ENCODE data around the gene SMAD6.
A peak's percentile ranks its signal among the peaks of the same experiment; 100 is the strongest.
"Not testable (repeated sequence)": the region's sequence is repeated elsewhere in the genome, so short reads cannot be mapped to it uniquely, and the experiment has no call there.

The SMAD6 gene

DNA sequence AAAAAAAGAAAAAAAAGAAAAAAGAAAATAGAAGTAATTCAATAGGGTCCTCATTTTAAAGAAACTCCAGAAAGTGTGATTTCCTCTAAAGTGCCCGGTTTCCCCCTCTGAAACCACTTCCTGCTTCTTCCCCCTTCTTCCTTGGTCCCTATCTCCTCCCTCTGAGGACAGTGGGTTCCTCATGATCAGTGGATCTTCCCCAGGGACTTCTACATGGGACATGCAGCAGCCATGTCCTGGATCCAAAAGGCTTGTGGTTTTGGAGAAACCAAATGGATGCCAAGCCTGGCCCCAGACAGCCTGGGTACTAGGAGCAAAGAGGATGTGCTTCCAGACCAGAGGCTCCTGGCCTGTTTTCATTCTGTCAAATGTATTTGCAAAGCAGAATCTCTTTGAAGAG, 26.6 kb upstream of the SMAD6 start:
- DNase-seq (ENCODE audit: low read depth in 2 of 2) = no peak

DNA sequence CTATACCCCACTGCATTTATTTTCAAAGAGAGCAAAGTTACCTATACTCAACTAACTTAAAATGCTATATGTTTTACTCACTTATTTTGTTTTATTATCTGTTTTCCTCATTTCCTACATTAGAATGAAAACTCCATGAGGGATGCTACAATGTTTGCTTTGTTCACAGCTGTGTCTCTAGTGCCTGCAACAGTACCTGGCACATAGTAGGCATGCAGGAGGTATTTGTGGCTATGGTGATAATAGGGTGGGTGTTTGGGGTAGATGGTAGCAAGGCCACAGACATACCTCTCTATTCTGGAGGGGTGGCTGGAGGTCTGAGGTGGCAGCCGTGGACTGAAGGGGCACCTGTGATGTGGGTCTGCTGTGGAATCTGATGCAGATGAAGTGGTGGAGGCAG, 24.7 kb upstream of the SMAD6 start:
- no peak for DNase-seq (ENCODE audit: low read depth in 2 of 2)

DNA sequence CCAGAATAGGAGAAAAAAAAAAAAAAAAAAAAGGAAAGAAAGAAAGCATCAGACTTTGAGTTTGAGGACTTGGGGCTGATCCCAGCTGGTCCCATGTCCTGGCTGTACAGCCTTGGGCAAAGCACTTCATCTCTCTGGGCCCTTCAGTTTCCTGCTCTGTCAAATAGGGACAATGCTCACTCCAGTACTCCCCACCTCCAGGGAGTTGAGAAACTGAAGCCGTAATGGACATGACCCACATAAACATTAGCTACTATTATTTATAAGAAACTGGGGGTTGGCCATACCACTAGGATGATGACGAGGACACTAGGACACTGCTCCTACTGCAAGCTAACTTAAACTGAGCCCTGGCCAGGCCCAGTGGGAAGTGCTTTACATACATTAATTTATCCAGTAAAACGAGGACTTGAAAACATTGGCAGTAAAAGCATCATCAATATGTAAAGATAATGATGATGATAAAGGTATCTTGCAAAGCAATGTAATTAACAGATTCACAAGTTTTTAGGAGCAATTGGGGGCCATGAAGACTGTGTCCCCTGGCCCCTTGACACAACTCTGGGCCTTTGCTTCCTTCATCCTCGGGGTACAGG, 22.9 kb upstream of the SMAD6 start:
- DNase-seq (ENCODE audit: low read depth in 2 of 2) = no peak

DNA sequence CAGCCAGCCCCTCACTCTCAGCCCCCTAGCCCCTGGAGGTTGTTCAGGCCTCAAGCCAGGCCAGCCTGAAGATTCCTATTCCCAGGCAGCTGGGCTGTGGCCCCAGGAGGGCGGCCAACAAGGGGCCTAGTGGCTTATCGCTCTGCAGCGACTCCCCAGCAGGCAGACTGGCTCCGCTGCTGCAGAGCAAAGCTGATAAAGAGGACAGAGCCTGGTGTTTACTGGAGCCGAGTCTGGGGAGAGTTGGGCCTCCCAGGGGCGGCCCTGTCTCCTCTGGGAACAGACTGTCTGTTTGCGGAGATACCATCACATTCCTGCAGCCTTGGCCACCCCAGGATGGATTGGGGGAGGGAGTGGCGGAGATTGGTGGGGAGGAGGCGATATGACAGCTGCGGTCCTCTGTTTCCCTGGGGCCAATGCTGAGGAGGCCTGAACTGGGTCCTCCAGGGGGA, 22.4 kb upstream of the SMAD6 start:
- no peak for DNase-seq (ENCODE audit: low read depth in 2 of 2)

DNA sequence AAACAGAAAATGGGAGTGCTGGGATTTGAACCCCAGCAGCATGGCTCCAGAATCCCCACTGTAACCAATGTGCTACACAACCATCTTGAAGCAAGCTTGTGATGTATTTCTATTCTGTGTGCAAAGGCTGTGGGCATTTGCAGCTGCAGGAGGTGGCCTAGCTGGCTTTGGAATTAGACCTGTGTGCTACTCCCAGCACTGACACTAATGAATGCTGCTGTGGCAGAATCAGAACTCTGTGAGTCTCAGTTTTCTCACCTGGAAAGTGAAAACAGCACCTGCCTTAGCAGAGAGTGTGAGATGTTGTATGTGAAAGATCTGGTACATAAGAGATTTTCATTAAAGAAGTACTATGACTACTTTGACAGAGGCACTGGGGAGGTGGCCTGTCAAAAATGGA, 21.5 kb upstream of the SMAD6 start:
- DNase-seq (ENCODE audit: low read depth in 2 of 2) = no peak

DNA sequence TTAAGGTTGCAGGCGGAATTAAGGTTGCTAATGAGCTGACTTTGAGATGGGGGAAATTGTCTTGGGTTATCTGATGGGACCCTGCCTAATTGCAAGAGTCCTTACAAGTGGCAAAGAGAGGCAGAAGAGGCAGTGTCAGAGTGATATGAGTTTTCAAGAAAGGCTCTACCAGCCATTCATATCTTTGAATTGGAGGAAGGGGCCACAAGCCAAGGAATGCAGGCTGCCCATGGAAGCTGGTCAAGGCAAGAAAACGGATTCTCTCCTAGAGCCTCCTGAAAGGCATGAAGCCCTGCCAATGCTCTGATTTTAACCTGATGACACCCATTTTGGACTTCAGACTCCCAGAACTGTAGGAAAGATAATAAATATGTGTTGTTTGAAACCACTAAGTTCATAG, 20.6 kb upstream of the SMAD6 start:
- DNase-seq (ENCODE audit: low read depth in 2 of 2) = no peak

DNA sequence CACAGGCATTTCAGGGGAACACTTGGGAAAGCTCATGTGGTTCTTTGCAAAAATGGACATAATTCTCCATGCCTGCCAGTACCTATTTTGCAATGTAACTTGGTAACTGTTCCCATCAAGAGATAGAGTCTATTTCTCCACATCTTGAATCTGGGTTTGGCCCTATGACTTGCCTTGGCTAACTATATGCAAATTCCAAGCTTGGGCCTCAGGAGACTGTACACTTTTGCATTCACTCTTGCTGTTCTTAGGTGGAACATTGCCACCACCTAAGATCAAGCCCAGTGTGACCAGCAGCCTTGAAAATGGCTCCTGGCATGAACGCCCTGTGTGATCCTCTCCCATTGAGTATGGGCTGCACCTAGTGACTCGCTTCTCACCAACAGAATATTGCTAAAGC, 19.8 kb upstream of the SMAD6 start:
- no peak for DNase-seq (ENCODE audit: low read depth in 2 of 2)

DNA sequence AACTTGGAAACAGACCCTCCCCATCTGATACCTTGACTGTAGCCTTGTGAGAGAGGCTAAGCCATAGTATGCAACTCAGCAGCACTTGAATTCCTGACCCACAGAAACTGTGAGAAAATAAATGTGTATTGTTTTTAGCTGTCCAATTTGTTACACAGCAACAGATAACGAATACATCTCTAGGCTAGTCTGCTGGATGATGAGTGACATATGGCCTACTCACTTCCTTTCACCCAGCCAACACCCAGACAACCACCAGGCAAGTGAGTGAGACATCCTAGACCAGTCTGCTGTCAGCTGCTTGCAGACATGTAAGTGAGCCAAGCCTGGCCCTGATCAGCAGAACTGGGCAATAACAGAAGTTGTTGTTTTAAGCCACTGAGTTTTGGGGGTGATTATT, 19.2 kb upstream of the SMAD6 start:
- no peak for DNase-seq (ENCODE audit: low read depth in 2 of 2)

DNA sequence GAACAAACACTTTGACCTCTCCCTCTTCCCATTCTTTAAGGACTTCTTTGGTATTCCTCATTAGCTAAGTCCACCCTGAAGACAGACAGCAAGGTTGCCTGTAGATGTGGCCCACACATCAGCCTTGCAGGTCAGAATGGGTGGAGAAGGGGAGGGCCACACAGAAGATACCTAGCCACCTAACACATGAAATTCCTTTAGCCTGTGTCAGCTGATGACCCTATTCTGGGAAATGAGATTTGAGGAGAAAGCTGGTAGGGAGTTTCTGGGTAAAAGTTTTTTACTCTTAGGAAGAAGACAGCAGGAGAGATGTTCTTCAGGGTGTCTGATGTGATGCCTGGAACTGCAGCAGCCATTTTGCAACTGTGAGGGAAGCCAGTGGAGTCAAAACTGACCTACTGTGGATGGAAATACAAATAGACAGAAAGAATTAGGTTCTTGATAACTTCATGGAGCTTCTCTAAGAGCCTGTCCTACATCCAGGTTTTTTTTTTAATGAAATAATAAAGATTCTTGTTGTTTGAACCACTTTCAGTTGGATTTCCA, 17.8 kb upstream of the SMAD6 start:
- no peak for DNase-seq (ENCODE audit: low read depth in 2 of 2)

DNA sequence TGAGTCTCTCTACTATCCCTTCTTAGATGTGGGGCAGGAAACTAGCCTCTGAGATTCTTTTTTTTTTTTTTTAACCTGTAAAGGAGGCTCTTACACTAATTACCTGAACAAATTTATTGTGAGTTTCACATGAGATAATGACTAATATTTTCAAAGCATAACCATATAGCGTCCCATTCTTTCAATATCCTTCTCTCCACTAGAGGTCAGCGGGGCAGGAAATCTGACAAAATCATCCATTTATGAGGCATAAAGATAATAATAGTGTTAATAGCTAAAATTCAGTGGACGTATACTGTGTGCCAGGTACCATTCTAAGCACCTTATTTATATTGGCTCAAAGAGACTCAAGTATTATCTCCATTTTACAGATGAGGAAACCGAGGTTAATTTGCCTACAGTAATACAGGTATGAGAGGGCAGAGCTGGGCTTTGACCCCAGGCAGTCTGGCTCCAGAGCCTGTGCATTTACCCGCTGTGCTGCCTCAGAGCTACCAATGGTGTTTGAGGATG, 16.3 kb upstream of the SMAD6 start:
- DNase-seq (ENCODE audit: low read depth in 2 of 2) = no peak

DNA sequence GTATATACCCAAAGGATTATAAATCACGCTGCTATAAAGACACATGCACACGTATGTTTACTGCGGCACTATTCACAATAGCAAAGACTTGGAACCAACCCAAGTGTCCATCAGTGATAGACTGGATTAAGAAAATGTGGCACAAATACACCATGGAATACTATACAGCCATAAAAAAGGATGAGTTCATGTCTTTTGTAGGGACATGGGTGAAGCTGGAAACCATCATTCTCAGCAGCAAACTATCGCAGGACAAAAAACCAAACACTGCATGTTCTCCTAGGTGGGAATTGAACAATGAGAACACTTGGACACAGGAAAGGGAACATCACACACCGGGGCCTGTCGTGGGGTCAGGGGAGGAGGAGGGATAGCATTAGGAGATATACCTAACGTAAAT, 11.1 kb upstream of the SMAD6 start:
- not testable (repeated sequence) for DNase-seq (ENCODE audit: low read depth in 2 of 2)

DNA sequence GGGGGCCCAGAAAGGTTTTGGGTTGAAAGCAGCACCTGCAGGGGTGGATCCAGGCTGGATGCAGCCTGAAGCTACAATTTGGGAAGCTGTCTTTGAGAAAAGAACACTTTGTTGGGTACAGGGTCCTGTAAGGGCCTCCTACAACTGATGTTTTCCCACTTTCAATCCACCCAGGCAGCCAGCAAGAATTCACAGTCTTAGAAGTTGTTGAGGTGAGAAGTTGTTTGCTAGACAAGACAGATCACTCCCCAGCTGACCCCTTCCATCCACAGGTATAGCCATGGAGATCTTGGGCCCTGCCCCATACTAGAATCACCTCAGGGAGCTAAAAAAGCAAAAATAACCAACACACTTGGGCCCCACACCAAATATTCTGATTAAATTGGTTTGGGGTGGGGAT, 10.3 kb upstream of the SMAD6 start:
- no peak for DNase-seq (ENCODE audit: low read depth in 2 of 2)

DNA sequence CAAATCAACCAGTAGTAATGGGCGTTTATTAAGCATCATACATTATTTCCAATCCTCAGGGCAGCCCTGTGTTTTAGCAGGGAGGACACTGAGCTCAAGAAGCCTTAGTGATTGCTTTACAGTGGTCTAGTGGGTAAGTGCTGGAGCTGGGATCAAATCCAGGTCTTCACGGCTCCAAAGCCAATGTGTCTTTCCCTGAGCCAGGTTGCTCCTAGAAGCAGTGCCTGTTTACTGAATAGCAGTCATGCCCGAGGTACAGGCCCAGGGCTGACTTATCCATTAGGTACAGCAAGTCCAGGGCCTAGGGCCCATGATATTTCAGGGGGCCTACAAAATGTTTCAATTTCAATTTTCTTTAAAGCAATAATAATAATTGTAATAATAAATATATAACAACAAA, 9.6 kb upstream of the SMAD6 start:
- DNase-seq (ENCODE audit: low read depth in 2 of 2) = no peak

DNA sequence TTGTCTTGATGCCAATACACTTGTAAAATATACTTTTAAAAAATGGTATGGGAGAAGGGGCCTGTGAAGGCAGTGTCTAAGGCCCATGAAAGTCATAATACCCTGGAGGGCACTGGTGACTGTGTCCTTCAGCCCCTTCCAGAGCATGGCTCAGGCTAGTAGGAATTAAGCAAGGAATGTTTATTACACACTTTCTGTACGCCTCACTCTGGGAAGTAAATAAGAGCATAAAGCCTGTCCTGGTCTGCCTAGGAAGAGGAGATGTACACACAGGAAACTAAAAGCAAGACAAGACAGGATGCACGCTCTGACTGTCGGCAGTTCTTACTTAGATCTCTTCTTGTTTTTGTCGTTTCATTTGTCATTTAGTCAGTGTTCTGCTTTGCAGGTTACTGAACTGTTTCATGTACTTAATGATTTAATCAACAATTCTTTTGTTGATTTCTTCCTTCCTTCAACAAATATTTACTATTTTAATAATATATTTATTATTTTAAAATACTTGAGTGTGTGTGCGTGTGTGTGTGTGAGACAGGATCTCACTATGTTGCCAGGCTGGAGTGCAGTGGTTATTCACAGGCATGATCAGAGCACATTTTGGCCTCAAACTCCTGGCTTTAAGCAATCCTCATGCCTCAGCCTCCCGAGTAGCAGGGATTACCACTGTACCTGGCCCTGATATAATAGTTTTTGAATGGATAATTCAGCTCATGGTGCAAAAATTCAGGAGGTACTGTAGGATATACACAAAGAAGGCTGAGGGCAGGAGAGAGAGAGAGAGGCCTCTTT, 9.0 kb upstream of the SMAD6 start:
- no peak for DNase-seq (ENCODE audit: low read depth in 2 of 2)

DNA sequence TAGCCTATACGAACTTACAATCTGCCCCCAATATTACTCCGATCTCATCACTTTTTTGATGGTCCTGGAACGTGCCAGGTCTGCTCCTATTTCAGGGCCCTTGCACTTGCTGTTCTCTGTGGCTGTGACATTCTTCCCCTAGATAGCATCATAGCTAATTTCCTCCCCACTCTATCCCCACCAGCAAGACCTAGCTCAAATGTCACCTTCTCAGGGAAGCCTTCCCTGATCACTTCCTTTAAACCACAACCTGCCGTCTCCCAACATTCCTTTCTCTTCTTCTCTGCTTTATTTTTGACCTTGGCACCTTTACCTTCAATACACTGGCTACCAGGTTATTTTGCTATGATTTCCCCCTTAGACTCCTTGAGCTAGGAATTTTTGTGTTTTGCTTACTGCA, 5.3 kb upstream of the SMAD6 start:
- DNase-seq (ENCODE audit: low read depth in 2 of 2) = no peak

DNA sequence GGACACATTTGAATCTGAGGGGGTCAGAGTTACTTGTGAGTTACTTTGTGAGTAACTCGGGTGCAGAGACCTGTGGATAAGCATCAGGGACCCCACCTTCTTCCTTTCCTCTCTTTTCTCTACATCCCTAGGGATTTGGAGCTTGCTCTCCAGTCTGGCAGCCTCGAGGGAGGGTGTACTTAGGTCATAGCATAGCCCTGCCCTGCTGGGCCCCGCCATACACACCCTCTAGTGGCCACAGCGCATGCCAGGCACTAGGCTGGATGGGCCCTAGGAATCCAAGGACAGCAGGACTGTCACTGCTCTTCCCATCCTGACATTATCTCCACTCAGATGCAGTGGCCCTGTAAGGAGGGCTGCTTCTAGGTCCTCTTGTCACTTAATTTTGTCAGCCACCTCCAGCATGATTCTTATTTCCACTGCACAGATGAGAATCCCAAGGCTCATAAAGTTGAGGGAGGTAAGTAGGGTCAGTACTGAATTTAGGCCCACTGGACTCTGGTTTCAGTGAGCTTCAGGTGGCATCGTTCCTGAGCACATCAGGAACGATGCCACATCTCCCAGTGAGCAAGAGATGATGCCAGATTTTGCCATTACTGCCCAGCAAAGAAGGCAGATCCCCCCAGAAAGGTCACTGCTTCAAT, 3.6 kb upstream of the SMAD6 start:
- no peak for DNase-seq (ENCODE audit: low read depth in 2 of 2)

DNA sequence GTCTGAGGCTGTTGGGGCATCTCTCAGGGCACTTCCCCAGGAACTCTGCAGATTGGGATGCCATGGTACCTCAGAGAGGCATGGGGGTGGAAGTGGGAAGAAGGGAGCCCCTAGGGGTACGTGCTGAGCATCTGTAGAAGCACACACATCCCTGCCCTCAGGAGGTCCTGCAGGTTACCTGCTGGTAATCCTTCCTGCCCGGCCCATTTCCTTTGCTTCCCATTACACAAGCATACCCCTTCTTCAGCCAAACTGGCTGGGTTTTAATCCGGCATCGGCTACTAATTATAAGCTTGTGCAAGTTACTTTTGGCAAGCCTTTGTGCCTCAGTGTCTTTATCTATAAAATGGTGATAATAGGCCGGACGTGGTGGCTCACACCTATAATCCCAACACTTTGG, 3.1 kb upstream of the SMAD6 start:
- DNase-seq (ENCODE audit: low read depth in 2 of 2) = no peak

DNA sequence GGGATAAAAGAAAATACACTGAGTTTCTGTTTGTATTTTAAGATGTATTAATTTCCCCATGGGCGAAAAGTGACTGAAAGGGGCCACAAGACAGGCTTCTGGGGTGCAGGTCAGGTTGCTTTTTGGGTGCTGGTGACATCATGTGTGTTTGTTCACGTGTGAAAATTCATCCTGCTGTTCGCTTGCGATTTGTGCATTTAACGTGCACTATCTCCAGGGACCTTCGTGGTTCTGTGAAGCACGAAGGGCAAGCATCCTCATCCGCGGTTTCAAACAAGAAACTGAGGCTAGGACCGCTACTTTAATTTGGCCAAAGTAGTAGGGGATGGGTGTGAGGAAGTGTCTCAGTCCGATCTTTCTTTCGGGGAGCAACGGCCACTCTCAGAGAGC, 1.6 kb upstream of the SMAD6 start:
- DNase-seq (ENCODE audit: low read depth in 2 of 2) = no peak

DNA sequence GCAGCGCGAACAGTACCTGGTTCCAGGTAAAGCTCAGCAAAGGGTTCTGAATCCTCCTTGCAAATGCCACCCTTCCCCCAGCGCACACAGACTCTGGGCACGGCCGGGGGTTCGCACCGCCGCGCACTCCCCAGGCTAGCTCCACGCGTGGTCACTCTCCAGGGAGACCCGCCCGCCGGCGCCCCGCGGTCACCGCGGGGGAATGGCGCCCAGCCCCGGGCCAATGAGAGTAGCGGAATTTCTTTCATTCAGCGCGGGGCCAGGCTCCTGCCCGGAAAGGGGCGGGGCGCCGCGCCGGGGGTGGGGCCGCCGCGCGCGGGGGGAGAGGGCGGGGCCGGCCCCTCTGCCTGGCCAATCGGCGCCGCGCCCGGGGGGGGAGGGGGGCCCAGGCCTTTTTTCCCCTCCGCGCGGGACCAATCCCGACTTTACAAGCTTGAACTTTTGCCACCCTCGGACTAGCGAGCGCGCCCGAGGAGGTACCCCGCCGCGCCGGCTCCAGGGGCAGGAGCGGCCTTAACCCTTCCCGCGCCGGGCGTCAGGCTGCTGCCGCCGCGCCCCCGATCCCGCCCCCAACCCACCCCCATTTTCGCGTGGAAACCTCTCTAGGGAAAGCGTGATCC, 1.1 kb upstream of the SMAD6 start:
- peak; percentile 61 to 82 for DNase-seq (ENCODE audit: low read depth in 2 of 2)

DNA sequence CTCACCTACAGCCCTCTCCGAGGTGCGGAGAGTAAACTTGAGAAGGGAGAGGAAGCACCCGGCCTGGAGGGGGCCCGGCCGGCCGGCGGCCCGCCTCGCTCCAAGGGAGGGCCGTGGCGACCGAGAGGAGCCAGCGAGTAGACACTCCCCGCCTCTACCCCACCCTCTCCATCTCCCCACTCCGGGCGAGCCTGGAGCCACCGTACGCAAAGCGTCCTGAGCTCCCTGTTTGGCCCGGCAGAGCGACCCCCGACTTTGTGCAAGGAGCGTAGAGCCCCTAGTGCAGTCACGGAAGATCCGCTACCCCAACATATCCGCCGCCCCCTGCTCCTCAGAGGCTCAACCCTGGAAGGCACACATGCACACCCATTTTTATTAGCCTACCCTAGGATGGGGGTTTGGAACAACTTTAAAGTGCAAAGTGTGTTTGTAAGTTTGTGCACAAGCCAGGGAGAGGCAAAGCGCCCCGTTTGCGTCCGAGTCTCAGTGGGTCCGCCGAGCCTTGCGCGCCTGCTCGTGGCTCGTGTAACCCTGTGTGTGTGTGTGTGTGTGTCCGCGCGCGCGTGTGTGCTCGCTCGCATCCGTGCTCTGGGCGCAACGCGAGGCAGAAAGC, 508 bp upstream of the SMAD6 start:
- no peak for DNase-seq (ENCODE audit: low read depth in 2 of 2)

DNA sequence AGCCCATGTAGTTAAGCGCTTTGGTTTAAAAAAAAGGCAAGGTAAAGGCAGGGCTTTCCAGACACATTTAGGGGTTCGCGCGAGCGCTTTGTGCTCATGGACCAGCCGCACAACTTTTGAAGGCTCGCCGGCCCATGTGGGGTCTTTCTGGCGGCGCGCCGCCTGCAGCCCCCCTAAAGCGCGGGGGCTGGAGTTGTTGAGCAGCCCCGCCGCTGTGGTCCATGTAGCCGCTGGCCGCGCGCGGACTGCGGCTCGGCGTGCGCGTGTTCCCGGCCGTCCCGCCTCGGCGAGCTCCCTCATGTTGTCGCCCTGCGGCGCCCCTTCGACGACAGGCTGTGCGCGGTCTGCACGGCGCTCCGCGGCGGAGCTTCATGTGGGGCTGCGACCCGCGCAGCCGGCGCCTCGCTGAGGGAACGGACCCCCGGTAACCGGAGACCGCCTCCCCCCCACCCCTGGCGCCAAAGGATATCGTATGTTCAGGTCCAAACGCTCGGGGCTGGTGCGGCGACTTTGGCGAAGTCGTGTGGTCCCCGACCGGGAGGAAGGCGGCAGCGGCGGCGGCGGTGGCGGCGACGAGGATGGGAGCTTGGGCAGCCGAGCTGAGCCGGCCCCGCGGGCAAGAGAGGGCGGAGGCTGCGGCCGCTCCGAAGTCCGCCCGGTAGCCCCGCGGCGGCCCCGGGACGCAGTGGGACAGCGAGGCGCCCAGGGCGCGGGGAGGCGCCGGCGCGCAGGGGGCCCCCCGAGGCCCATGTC, 927 bp downstream of the SMAD6 start:
- no peak for DNase-seq (ENCODE audit: low read depth in 2 of 2)
